PC-9 (cell line): ENCODE data around the gene TTLL5.

Source experiments
- CTCF ChIP-seq: fragments of 200-600 bp; sonication (generic); conservative IDR thresholded peaks from 2 replicates; pipeline ENCODE4 v1.6.1; 2017; ENCODE audit warnings: mixed run types, antibody characterized with exemption, mild to moderate bottlenecking, moderate library complexity
- EZH2 ChIP-seq: fragments of 200-600 bp; sonication (generic); IDR thresholded peaks from 2 replicates; pipeline ENCODE4 v1.8.0; 2017; ENCODE audit warnings: antibody characterized with exemption, low read depth

- TF ChIP-seq EZH2, result no peak
- no peak for TF ChIP-seq CTCF
These were observed 39.2 kb downstream of the TTLL5 start for GRCh38 chr14:75700295-75700694.
